HEK293T (cell line): Measurements from ENCODE around the gene KCNN3.

Experiments
- ARNT ChIP-seq: fragments of 450-650 bp; IDR thresholded peaks from 2 replicates; pipeline ENCODE4 v1.6.1; 2017; ENCODE audit warnings: mild to moderate bottlenecking
- BHLHE40 ChIP-seq: fragments of 450-650 bp; IDR thresholded peaks from 2 replicates; pipeline ENCODE4 v1.6.1; 2016; ENCODE audit warnings: mild to moderate bottlenecking, moderate library complexity, borderline replicate concordance
- CTBP1 ChIP-seq: fragments of 450-650 bp; IDR thresholded peaks from 2 replicates; pipeline ENCODE4 v1.6.1; 2016; ENCODE audit warnings: borderline replicate concordance
- ELF4 ChIP-seq: fragments of 450-650 bp; IDR thresholded peaks from 2 replicates; pipeline ENCODE4 v1.6.1; 2017; ENCODE audit warnings: antibody characterized with exemption
- FOXA1 ChIP-seq: fragments of 450-650 bp; IDR thresholded peaks from 2 replicates; pipeline ENCODE4 v1.6.1; 2016; ENCODE audit warnings: mild to moderate bottlenecking
- FOXK2 ChIP-seq: fragments of 450-650 bp; IDR thresholded peaks from 2 replicates; pipeline ENCODE4 v1.6.1; 2016; ENCODE audit warnings: mild to moderate bottlenecking
- FOXM1 ChIP-seq: fragments of 450-650 bp; IDR thresholded peaks from 2 replicates; pipeline ENCODE4 v1.6.1; 2017; ENCODE audit warnings: mild to moderate bottlenecking, borderline replicate concordance
- HDGF ChIP-seq: fragments of 450-650 bp; IDR thresholded peaks from 2 replicates; pipeline ENCODE4 v1.6.1; 2017; ENCODE audit warnings: antibody characterized with exemption, borderline replicate concordance
- NFRKB ChIP-seq: fragments of 450-650 bp; IDR thresholded peaks from 2 replicates; pipeline ENCODE4 v1.6.1; 2016; ENCODE audit warnings: mild to moderate bottlenecking, moderate library complexity
- PKNOX1 ChIP-seq: fragments of 450-650 bp; IDR thresholded peaks from 2 replicates; pipeline ENCODE4 v1.6.1; 2016
- SUZ12 ChIP-seq: fragments of 450-650 bp; IDR thresholded peaks from 2 replicates; pipeline ENCODE4 v1.6.1; 2016; ENCODE audit warnings: mild to moderate bottlenecking
- ZNF384 ChIP-seq: fragments of 450-650 bp; IDR thresholded peaks from 2 replicates; pipeline ENCODE4 v1.6.1; 2016

GRCh38 chr1:154867841-154868605, 2.1 kb downstream of the KCNN3 start:
- TF ChIP-seq PKNOX1 = no peak
- TF ChIP-seq FOXA1 = no peak
- TF ChIP-seq NFRKB = no peak
- no peak for TF ChIP-seq ZNF384
- no peak for TF ChIP-seq SUZ12
- TF ChIP-seq ARNT = no peak
- TF ChIP-seq CTBP1 = no peak
- no peak for TF ChIP-seq ELF4
- no peak for TF ChIP-seq BHLHE40
- TF ChIP-seq FOXM1 = no peak
- TF ChIP-seq HDGF = no peak
- TF ChIP-seq FOXK2 = no peak
